ENCODE measurements around the gene NHERF1.

Gene NHERF1

DNA sequence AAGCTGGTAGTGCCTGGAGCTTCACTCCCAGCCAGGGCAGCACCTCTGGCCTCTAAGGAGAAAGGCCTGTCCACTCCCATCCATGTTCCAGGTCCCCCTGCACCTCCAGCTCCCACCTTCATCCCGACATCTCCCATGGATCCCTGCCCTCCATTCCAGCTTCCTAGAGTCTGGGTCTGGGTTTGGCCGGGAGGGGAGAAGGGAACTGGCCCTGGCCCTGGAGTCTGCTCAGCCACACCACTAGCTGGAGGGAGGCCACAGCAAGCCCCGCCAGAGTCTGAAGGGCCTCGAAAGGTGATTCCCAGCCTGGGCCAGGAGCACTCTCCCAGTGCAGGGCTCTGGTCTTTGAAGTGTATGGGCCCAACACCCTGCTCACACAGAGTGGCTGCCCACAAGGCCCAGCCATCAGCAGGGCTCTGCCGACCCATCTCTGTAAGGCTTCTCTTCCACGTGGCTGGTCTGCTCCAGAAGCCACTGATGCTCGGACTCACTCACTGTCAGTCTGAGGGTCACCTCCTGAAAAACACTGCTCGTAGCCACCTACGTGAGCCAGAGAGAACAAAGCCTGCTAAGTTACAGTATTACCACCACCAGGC is 23.0 kb downstream of the NHERF1 start:
- H3K27ac Mint-ChIP-seq = no peak overlapping the region
- H3K4me3 Mint-ChIP-seq = no peak overlapping the region
- H3K36me3 Mint-ChIP-seq = peaks cover 24% of the 10 kb centered on the region

DNA sequence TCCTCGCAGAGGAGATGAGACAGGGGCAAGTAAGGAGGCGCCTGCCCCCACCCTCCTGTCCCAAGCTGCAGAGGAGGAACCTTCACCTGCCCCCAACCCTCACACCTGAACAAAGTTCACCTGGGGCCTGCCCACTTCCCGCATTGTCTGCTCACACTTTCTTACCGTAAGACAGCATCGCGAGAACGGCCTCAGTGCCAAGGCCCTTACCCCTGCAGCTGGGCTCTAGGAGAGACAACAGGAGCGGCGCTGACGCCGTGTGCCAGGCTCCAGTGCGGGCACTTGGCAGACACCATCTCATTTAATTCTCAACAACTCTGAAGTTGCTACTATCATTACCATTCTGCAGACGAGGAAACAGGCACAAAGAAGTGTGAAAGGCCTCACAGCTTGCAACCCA is 23.6 kb downstream of the NHERF1 start:
- H3K4me3 Mint-ChIP-seq = no peak overlapping the region
- peaks cover 22% of the 10 kb centered on the region for H3K36me3 Mint-ChIP-seq
- DNase-seq (ENCODE audit: low spot score in 2 of 2) = no peak
- H3K27ac Mint-ChIP-seq = no peak overlapping the region
- H3K27me3 Mint-ChIP-seq = no peaks in the 10 kb centered on the region
- H3K9me3 Mint-ChIP-seq = no peaks in the 10 kb centered on the region
- H3K4me1 Mint-ChIP-seq = peaks cover 21% of the 10 kb centered on the region
- no peak for ATAC-seq (ENCODE audit: low read depth)

More for the DNA sequence above, 23.0 kb downstream of the NHERF1 start:
- no peak for DNase-seq (ENCODE audit: low spot score in 2 of 2)
- Mint-ChIP-seq H3K27me3 (no peaks in the 10 kb centered on the region), H3K9me3 (no peaks in the 10 kb centered on the region), H3K4me1 (peaks cover 18% of the 10 kb centered on the region)
- no peak for ATAC-seq (ENCODE audit: low read depth)

DNA sequence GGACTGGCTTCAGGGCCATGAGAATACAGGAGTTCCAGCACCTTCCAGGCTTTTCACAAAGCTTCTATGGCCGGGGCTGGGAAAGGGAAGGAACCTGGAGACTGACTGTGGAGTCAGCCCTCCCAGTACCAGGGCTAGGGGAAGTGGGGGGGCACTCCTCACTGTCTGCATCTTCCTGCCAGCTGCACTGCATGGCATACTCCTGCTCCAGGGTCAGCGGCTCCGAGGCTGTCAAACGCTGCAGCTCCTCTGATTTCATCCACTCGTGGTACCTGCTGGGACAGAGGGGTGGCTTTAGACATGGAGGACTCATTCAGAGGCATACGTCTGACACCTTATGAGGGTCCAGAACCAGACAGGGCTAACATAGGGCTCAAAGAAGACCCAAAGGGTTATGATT is 25.0 kb downstream of the NHERF1 start:
- DNase-seq (ENCODE audit: low spot score in 2 of 2) (no peak), ATAC-seq (ENCODE audit: low read depth) (no peak)
- Mint-ChIP-seq H3K4me1 (peaks cover 24% of the 10 kb centered on the region), H3K27ac (no peak overlapping the region), H3K27me3 (no peaks in the 10 kb centered on the region), H3K36me3 (peaks cover 19% of the 10 kb centered on the region), H3K9me3 (no peaks in the 10 kb centered on the region), H3K4me3 (no peak overlapping the region)

DNA sequence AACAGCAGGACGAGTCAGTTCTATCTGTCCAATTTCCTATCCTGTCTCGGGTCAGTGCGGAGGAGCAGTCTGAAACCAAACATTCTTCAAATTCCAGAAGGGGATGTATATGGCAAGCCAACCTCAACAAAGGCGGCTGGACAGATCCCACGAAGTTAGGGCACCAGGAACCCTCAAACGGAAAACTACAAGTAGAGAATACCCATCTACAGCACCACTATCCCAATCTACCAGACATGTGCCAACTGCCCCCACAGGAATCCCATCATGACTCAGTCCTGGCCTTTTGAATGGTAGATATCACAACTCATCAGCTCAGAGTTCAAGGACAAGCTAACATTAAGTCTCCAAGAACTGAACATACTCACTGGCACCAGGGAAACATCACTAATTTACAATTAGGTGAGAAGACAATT is 25.5 kb downstream of the NHERF1 start:
- Mint-ChIP-seq H3K27me3 (no peaks in the 10 kb centered on the region), H3K27ac (no peak overlapping the region), H3K4me1 (peaks cover 25% of the 10 kb centered on the region), H3K4me3 (no peak overlapping the region), H3K9me3 (no peaks in the 10 kb centered on the region), H3K36me3 (peaks cover 14% of the 10 kb centered on the region)
- no peak for DNase-seq (ENCODE audit: low spot score in 2 of 2)
- ATAC-seq (ENCODE audit: low read depth) = no peak

DNA sequence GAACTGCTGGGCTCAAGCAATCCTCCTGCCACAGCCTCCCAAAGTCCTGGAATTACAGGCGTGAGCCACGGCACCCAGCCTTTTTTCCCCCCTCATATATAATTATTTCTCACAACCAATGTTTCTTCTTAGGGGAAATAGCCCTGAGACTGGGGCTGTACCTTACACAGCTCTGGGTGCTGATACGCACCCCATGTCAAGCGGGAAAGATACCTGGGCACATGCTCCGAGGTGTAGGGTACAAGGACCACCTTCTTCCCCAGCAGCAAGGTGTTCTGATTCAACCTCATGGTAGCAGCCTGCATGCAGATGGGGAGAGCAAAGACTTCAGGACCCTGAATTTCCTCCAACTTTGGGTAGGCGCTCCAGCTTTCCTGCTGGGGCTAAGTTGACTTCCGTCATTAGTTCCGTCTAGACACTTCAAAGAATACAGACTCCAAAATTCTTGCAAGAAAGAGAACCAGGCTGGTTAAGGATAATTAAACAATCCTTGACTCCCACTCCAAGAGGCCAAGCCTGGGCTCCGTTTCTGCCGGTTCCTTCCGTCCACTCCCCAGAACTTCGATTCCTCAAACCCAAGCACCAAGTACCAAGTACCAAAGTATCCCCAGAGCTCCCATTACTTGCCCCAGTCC is 27.1 kb downstream of the NHERF1 start:
- no peak for ATAC-seq (ENCODE audit: low read depth)

DNA sequence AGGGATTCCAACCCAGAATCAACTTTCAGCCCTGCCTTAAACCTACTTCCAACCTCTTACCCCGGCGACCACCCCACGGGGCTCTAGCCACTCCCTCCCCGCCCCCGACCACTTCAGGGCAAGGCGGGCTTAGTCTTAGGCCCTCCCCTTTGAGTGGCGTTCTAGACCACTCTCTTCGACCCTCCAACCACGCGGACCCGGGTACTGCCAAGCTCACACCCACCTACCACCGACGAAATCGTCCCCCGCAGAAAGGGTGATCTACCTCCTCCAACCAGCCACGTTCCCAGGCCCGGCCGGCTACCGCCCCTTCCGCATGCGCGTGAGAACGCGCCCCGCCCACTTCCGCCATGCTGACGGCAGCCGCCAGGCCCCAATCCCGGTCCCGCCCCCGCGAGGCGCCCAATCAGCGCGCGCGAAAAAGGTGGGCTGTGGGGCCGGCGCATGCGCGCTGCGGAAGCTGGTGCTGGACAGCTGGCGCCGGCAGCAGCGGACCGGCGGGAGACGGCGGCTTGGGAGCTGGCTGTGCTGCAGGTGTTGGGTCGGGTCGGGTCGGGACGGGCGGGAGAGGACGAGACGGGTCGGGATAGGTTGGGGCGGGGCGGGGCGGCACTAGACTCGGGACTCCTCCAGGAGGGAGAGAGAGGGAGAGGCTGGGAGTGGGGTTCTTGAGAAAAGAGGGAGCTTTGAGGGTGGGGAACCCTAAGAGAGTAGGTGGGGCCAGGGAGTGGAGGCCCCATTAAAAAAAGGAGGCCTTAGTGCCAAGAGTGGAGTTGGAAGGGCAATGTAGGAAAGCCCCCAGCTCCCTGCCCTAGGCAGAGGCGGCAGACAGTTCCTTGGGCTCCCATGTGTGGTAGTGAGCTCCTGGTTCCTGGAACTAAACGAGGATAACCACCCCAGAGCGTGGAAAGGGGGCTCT is 27.9 kb downstream of the NHERF1 start, which contains the start of gene NAT9:
Gene NAT9 (minus strand): TSS at position 302 of the 919 bp plus-strand sequence. CDS start 647 bp downstream, outside the sequence.
- Mint-ChIP-seq H3K36me3 (peaks cover 12% of the 10 kb centered on the region), H3K4me1 (peaks cover 33% of the 10 kb centered on the region), H3K9me3 (no peaks in the 10 kb centered on the region), H3K4me3 (peak within 1 kb of the TSS; percentile 94), H3K27me3 (no peaks in the 10 kb centered on the region), H3K27ac (peak within 1 kb of the TSS; percentile 94)
- DNase-seq (ENCODE audit: low spot score in 2 of 2) (peak; percentile 98 to 99), ATAC-seq (ENCODE audit: low read depth) (peak; percentile 63)

More for the DNA sequence above, 27.1 kb downstream of the NHERF1 start:
- peaks cover 12% of the 10 kb centered on the region for H3K36me3 Mint-ChIP-seq
- peaks cover 32% of the 10 kb centered on the region for H3K4me1 Mint-ChIP-seq
- peak overlapping the region; percentile 94 for H3K27ac Mint-ChIP-seq
- H3K9me3 Mint-ChIP-seq = no peaks in the 10 kb centered on the region
- no peaks in the 10 kb centered on the region for H3K27me3 Mint-ChIP-seq
- DNase-seq (ENCODE audit: low spot score in 2 of 2) = no peak
- H3K4me3 Mint-ChIP-seq = peak overlapping the region; percentile 94

DNA sequence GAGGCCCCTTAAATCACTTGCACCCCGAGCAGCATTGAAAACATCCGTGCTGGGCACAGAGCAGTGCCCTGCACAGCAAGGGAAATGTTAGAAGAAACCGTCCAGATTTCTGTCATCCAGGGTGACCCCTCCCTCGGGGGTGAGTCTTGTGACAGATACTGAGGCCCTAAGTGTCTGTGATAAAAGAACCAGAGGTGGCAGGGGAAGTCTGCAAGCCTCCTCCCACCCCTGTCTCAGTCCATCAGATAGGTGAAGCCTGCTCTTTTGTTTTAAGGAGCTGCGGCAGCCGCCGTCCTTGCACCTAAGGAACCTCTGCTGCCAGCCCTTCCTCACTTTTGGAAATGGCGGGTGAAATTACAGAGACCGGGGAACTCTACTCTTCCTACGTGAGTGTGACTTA is 28.6 kb downstream of the NHERF1 start:
- DNase-seq (ENCODE audit: low spot score in 2 of 2) (no peak), ATAC-seq (ENCODE audit: low read depth) (no peak)
- Mint-ChIP-seq H3K27me3 (no peaks in the 10 kb centered on the region), H3K27ac (no peak overlapping the region), H3K4me3 (peak overlapping the region; percentile 94), H3K9me3 (no peaks in the 10 kb centered on the region), H3K36me3 (peaks cover 11% of the 10 kb centered on the region), H3K4me1 (peaks cover 36% of the 10 kb centered on the region)

DNA sequence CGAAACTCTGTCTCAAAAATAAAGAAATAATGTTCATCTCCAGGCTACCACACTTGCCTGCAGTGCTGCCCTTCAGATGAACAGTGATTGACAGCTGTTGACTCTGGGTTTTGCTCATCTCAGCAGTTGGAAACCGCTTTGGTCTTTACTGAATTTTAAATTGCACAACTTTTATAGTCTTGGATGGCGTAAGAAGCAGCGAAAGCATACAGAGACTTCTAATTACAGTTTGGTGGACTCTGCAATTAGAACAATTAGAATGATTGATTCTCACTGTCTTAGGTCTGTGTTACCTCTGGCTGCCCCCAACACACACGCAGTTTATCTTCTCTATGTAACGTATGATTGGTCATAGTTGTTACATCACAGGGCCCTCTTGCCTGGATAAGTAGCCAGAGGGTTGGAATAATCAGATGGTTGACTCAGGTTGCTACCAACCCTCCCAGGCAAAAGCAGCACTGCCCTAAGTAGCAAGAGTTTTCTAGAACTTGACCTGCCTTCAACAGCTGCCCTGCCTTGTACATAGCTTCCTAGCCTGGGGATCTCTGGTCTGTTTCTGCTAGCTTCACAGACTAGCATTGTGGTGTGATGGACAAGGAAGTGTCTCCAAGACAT is 29.6 kb downstream of the NHERF1 start:
- Mint-ChIP-seq H3K27ac (no peak overlapping the region), H3K4me3 (peak overlapping the region; percentile 41), H3K9me3 (no peaks in the 10 kb centered on the region), H3K36me3 (peaks cover 6% of the 10 kb centered on the region), H3K27me3 (no peaks in the 10 kb centered on the region), H3K4me1 (peaks cover 37% of the 10 kb centered on the region)
- DNase-seq (ENCODE audit: low spot score in 2 of 2) = no peak
- no peak for ATAC-seq (ENCODE audit: low read depth)

DNA sequence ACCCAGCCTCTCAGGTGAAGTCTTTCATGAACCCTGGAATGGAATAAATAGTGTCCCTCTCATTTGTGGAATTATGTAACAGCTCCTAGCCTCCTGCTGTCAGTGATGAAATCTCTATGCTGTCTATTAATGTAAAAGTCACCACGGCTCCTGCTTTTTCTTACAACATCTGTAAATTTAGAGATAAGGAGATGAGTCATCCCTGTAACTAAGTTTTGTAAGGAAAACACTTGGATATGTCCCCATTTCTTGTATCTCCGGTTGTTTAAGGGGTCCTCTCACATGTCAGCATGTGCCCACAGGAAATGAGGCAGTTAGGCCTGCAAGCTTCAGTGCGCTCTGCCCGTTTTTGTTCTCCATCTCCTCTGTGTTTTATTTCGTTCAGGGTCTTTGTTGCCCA is 30.5 kb downstream of the NHERF1 start:
- Mint-ChIP-seq H3K9me3 (no peaks in the 10 kb centered on the region), H3K27ac (no peak overlapping the region), H3K4me3 (no peak overlapping the region), H3K36me3 (peaks cover 4% of the 10 kb centered on the region), H3K4me1 (peaks cover 38% of the 10 kb centered on the region), H3K27me3 (no peaks in the 10 kb centered on the region)
- no peak for ATAC-seq (ENCODE audit: low read depth)
- DNase-seq (ENCODE audit: low spot score in 2 of 2) = no peak

DNA sequence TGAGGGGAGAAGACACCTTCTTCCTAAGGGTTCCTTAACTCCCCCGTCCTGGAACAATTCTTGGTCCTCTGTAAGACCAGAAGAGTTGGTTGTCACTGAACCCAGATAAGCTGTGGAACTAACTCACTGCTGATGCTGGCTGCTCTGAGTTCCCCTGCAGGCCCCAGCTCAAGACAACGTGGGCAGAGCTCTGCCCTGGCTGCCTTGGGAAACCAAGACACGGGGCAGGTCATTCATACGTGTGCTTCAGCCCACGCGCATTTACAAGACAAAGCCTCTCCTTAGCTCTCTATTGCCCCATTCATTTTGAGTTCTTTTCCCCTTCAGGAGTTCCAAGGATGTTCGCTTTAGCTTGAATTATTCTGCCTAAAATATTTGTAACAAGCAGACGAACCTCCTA is 31.1 kb downstream of the NHERF1 start:
- H3K27me3 Mint-ChIP-seq = no peaks in the 10 kb centered on the region
- peaks cover 6% of the 10 kb centered on the region for H3K36me3 Mint-ChIP-seq
- H3K4me3 Mint-ChIP-seq = peak overlapping the region; percentile 73
- DNase-seq (ENCODE audit: low spot score in 2 of 2) (no peak), ATAC-seq (ENCODE audit: low read depth) (no peak)
- peak overlapping the region; percentile 95 for H3K27ac Mint-ChIP-seq
- no peaks in the 10 kb centered on the region for H3K9me3 Mint-ChIP-seq
- H3K4me1 Mint-ChIP-seq = peaks cover 41% of the 10 kb centered on the region

DNA sequence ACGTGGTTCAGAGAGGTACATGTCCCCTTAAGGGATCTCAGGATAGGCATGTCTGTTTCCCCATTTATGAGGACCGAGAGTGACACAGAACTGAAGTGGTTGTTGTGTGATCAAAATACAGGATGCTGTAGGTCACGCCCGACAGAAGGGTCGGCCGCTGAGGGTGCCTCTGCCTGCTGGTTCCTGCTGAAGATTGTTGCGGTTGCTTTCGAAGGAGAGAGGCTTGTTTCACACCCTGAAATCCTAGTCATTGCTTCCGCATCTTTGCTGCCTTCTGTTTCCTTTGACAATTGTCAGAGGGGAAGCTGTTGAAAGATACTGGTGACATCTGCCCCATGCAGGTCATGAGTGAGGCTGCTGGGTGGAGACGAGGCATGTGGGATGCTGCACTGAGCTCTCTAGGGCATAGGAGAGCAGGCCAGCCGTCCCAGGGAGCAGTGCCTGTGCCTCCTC is 31.5 kb downstream of the NHERF1 start:
- H3K27me3 Mint-ChIP-seq = no peaks in the 10 kb centered on the region
- no peaks in the 10 kb centered on the region for H3K9me3 Mint-ChIP-seq
- peak overlapping the region; percentile 73 for H3K4me3 Mint-ChIP-seq
- H3K27ac Mint-ChIP-seq = peak overlapping the region; percentile 95
- peak; percentile 84 for ATAC-seq (ENCODE audit: low read depth)
- peaks cover 46% of the 10 kb centered on the region for H3K4me1 Mint-ChIP-seq
- H3K36me3 Mint-ChIP-seq = peaks cover 6% of the 10 kb centered on the region
- DNase-seq (ENCODE audit: low spot score in 2 of 2) = peak; percentile 63 to 83

DNA sequence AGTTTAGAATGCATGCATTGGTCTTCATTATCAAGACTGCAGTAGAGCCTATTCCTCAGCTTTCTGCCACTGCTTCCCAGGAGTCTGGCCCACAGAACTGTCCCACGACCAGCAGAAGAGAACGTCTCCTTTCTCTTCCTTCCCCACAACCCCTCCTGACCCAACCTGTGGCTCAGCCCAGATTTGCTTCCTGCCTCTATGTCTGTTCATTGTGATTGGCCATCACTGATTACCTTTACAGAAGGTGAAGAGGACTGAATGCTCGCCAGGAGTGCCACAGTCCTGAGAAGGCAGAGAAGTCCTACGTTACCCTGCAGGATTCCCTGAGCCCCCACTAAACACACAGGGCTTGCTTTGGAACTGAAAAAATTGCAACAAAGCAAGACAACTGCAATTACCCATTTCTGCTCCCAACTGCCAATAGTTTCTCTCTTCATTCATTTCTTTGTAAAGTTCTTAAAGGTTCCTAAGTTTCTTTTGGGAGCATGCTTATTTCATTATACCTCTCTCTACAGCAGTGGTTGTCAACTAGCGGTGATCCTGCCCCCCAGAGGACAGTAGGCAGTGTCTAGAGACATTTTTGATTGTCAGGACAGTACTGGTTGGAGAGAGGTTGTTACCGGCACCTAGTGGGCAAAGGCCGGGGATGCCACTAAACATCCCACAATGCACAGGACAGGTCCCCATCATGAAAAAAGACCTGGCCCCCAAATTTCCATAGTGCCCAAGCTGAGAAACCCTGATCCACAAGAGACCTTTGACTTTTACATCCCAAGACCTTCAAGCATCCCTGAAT is 32.2 kb downstream of the NHERF1 start:
- DNase-seq (ENCODE audit: low spot score in 2 of 2) = no peak
- H3K36me3 Mint-ChIP-seq = peaks cover 6% of the 10 kb centered on the region
- H3K4me3 Mint-ChIP-seq = peak overlapping the region; percentile 24
- peaks cover 48% of the 10 kb centered on the region for H3K4me1 Mint-ChIP-seq
- H3K27ac Mint-ChIP-seq = peak overlapping the region; percentile 95
- ATAC-seq (ENCODE audit: low read depth) = no peak
- no peaks in the 10 kb centered on the region for H3K9me3 Mint-ChIP-seq
- H3K27me3 Mint-ChIP-seq = no peaks in the 10 kb centered on the region

DNA sequence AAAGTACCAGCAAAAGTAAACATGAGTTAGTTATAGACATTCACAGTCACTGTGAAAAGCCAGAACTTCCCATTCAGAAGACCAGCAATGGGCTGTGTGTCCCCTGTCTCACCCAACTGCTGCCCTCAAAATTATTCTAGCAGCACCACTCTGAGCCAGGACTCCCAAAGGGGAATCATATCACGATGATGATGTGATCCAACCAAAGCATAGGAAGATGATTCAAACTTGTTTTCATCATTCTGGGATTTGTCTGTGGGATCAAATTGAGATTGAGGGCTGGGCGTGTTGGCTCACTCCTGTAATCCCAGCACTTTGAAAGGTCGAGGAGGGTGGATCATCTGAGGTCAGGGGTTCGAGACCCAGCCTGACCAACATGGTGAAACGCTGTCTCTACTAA is 34.1 kb downstream of the NHERF1 start:
- H3K4me3 Mint-ChIP-seq = no peak overlapping the region
- DNase-seq (ENCODE audit: low spot score in 2 of 2) = no peak
- ATAC-seq (ENCODE audit: low read depth) = no peak
- no peak overlapping the region for H3K27ac Mint-ChIP-seq
- H3K4me1 Mint-ChIP-seq = peaks cover 46% of the 10 kb centered on the region
- peaks cover 4% of the 10 kb centered on the region for H3K36me3 Mint-ChIP-seq
- H3K27me3 Mint-ChIP-seq = no peaks in the 10 kb centered on the region
- H3K9me3 Mint-ChIP-seq = no peaks in the 10 kb centered on the region
